Tibial artery (tissue), 4 donors: ENCODE data around the gene POLR2J.

Experiments used
- DNase-seq, 2 donors: peaks; one replicate each; pipeline ENCODE4 v3.0.0-alpha.2; 2019
- H3K27ac ChIP-seq, 2 donors: fragments of 200-600 bp; sonication (generic) in 1 of 2; 1 replicate in 1 of 2; 2 replicates in 1 of 2; pipeline ENCODE4 v1.5.1; 2018 to 2019; ENCODE audit warnings: mild to moderate bottlenecking in 1 of 2
- H3K27me3 ChIP-seq, 2 donors: fragments of 200-600 bp; sonication (generic) in 1 of 2; one replicate each; pipeline versions ENCODE4 v1.5.1 to v1.6.0; 2016 to 2019
- H3K36me3 ChIP-seq, 3 donors: fragments of 200-600 bp; sonication (generic) in 2 of 3; one replicate each; pipeline ENCODE4 v1.5.1; 2016 to 2019; ENCODE audit warnings: mild to moderate bottlenecking in 2 of 3
- H3K4me1 ChIP-seq, 4 donors: fragments of 200-600 bp; sonication (generic) in 2 of 4; 1 replicate in 3 of 4; 2 replicates in 1 of 4; pipeline ENCODE4 v1.5.1; 2016 to 2019
- H3K4me3 ChIP-seq, 2 donors: fragments of 200-600 bp; sonication (generic) in 1 of 2; 1 replicate in 1 of 2; 2 replicates in 1 of 2; pipeline ENCODE4 v1.5.1; 2018 to 2019; ENCODE audit warnings: mild to moderate bottlenecking in 2 of 2
- H3K9me3 ChIP-seq, 3 donors: fragments of 200-600 bp; sonication (generic) in 1 of 3; one replicate each; pipeline ENCODE4 v1.5.1; 2016 to 2019
- CTCF ChIP-seq, 2 experiments: fragments of 200-600 bp in 1 of 2; fragments of 450-650 bp in 1 of 2; IDR thresholded peaks; one replicate each; pipeline ENCODE4 v1.5.1; 2017 to 2019; ENCODE audit warnings: antibody characterized with exemption in 2 of 2, mild to moderate bottlenecking in 1 of 2, moderate library complexity in 1 of 2
- intact Hi-C: fragments of 100-400 bp; cut with DNase I; formaldehyde crosslinking; loops from one replicate; pipeline ENCODE4 v1.15.0; 2023; ENCODE audit warnings: low total_unique reads

POLR2J gene

GRCh38 chr7:102471791-102472125 is 7.0 kb downstream of the POLR2J start:
- H3K9me3 ChIP-seq, result no peaks in the 10 kb centered on the region
- no peak for TF ChIP-seq CTCF (IDR thresholded peaks at IDR 0.05)
- H3K27me3 ChIP-seq, result no peaks in the 10 kb centered on the region
- H3K4me1 ChIP-seq, result peaks cover 0 to 14% (median 0%) of the 10 kb centered on the region in 4 donors
- H3K4me3 ChIP-seq, result no peak overlapping the region
- no peak for DNase-seq
- H3K36me3 ChIP-seq, result peaks cover 5 to 72% (median 26%) of the 10 kb centered on the region in 3 donors
- intact Hi-C loops, result no loop called here
- H3K27ac ChIP-seq, result no peak overlapping the region

GRCh38 chr7:102469972-102470825 is 8.5 kb downstream of the POLR2J start:
- DNase-seq, result peak in 1 of 2 donors; percentile 61
- H3K4me3 ChIP-seq, result no peak overlapping the region
- H3K27me3 ChIP-seq, result no peaks in the 10 kb centered on the region
- TF ChIP-seq CTCF (IDR thresholded peaks at IDR 0.05), result no peak
- H3K36me3 ChIP-seq, result peaks cover 5 to 67% (median 26%) of the 10 kb centered on the region in 3 donors
- H3K4me1 ChIP-seq, result peaks cover 0 to 23% (median 10%) of the 10 kb centered on the region in 4 donors
- intact Hi-C loops, result no loop called here
- no peaks in the 10 kb centered on the region for H3K9me3 ChIP-seq
- no peak overlapping the region for H3K27ac ChIP-seq

DNA sequence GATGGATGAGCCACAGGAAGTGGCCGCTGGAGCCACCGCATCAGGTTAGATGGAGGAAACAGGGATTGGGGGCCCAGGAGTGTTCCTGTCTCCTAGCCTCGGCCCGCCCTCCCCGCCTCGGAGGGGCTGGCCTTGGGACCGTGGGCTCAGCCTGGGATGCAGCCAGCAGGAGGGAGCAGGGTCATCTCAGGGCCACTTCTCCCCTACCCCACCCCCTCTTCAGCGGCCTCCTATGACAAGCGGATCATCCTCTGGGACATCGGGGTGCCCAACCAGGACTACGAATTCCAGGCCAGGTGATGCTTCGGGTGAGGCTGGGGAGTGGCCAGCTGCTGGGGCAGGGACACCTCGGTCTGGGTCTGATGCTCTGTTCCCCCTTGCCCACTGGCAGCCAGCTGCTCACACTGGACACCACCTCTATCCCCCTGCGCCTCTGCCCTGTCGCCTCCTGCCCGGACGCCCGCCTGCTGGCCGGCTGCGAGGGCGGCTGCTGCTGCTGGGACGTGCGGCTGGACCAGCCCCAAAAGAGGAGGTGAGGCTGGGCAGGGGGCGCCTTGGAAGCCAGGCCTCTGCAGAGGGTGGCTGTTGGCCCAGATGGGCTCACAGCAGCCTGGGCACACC is 9.3 kb downstream of the POLR2J start:
- Histone ChIP-seq H3K36me3 (peaks cover 5 to 64% (median 26%) of the 10 kb centered on the region in 3 donors), H3K27me3 (no peaks in the 10 kb centered on the region), H3K4me3 (no peak overlapping the region), H3K27ac (no peak overlapping the region), H3K4me1 (peaks cover 0 to 18% (median 10%) of the 10 kb centered on the region in 4 donors), H3K9me3 (no peaks in the 10 kb centered on the region)
- no peak for TF ChIP-seq CTCF (IDR thresholded peaks at IDR 0.05)
- peak in 1 of 2 donors; percentile 55 for DNase-seq
- intact Hi-C loops, result no loop called here

- DNase-seq, result peak in 1 of 2 donors; percentile 61
- H3K4me1 ChIP-seq, result peaks cover 0 to 23% (median 15%) of the 10 kb centered on the region in 4 donors
- no peak overlapping the region for H3K4me3 ChIP-seq
- H3K27me3 ChIP-seq, result no peaks in the 10 kb centered on the region
- peaks cover 5 to 58% (median 26%) of the 10 kb centered on the region in 3 donors for H3K36me3 ChIP-seq
- H3K27ac ChIP-seq, result no peak overlapping the region
- H3K9me3 ChIP-seq, result no peaks in the 10 kb centered on the region
- no peak for TF ChIP-seq CTCF (IDR thresholded peaks at IDR 0.05)
- intact Hi-C loops, result no loop called here
Observed at GRCh38 chr7:102468478-102469350, 10.0 kb downstream of the POLR2J start.
